GM19025 (cell line): ENCODE measurements around the gene LNX2.

ENCODE experiments used
- ATAC-seq: cut with Tn5 transposase; IDR thresholded peaks from one replicate; pipeline ENCODE4 v1.9.1; 2021; ENCODE audit warnings: mild to moderate bottlenecking, low read depth, moderate library complexity; ENCODE audit not compliant: unreplicated experiment

LNX2 gene

DNA sequence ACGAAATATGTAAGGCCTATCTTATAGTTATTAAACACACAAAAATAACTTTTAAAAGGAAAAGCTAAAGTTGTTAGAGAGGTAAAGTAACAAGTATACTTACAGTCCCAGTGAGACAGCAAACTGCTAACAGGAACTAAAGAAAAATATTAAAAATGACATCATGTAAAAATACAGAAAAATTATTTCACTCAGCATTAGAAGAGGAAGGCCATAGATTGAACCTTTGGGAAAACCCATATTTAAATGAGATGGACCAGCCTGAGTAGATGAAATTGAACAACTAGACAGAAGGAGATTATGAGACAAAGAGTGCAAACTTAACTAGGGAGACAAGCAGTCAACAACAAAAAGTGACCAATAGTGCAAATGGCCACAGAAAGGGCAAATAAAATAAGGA, 49.4 kb downstream of the LNX2 start:
- no peak for ATAC-seq

- no peak for ATAC-seq
Measured at GRCh38 chr13:27569405-27569804, 50.9 kb downstream of the LNX2 start.

DNA sequence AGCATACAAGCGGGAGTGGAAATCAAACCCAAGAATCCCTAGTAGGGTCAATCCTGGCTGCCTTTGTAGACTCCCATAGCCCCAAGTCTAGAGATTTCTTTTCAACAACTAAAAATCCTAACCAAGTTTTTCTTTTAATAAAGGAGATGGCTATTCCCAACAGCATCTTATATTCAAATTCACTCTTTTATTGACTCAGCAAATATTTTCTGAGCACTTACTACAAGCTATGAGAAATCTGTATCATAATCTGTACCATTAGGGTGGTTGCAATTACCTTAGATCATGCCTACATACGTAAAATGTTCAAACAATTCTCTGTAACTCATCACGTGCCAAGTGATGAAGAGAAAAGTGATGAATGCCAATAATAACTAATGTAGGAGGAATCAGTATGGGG, 54.5 kb downstream of the LNX2 start:
- ATAC-seq, result no peak

- ATAC-seq, result no peak
Measured at GRCh38 chr13:27562457-27562856, 57.9 kb downstream of the LNX2 start.

DNA sequence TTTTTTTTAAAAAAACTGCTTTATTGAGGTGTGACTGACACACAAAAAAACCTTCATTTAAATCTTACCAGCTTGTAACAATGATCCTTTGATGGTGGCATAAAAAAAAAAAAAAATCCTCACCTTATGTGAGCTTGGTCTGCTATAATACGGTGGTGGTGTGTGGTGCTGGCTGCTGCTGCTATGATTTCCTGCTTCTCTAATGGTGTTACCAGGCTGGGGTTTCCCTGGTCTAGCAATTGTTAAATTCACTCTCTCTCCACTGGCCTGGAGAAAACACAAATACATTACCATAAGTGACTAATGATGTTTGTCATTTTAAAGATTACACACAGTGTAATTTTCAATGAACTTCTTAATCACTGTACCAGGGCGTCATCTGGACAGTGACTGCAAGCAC, 60.6 kb downstream of the LNX2 start:
- no peak for ATAC-seq

DNA sequence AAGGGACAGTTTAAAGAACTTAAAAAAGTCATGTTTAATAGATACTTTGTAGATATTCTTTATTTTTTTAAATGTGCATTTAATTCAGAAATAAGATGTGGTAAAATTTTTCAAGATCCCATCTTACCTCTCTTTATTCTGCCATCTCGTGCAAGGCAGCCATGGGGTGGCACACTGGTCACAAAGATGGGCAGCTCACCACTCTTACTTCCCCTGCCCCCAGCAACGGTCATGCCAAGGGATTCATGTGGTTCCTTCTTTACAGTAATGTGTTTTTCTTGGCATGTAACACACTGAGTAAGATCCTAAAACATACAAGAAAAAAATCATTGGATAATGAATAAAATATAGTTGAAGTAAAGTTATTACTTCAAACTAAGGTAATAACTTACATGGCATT, 64.2 kb downstream of the LNX2 start:
- no peak for ATAC-seq

DNA sequence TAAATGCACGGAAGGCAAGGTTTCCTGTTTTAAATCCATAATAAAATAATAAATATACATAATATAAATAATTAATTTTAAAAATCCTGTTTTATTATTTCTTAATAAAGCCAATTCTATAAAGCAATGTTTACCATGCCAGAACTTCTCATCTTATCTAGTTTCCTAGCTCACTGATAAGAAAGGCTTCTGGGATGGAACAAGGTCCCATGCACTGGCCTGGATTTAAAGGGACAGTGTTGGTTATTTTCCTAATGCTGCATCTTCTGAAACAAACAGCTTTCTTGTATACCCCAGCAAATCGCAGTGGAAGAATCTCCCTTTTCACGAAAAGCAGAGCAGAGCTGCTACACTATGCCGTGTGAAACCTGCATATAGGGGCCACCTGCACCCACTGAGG, 68.8 kb downstream of the LNX2 start:
- ATAC-seq, result no peak

DNA sequence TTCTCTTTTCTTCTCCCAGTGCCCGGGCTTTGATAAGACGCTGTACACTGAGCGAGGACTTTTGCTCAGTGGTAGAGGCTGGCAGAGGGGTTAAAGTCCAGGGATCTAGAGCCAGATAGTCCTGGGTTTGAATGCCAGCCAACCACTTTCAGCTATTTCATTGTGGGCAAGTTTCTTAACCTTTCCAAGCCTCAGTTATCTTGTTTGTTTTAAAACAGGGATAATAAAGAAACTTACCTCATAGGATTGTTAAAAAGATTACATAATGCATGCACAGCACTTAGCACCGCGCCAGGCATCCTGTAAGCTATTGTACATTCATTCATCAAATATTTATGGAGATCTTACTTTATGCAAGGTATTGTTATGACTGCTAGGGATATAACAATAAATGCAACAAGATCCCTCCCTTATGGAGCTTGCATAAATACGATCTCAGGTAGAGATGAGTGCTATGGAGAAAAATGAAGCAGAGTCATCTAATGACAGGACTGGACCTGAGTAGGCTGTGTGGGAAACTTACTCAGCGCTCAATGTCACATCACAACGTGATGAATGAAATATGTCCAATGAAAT, 70.8 kb downstream of the LNX2 start:
- no peak for ATAC-seq

DNA sequence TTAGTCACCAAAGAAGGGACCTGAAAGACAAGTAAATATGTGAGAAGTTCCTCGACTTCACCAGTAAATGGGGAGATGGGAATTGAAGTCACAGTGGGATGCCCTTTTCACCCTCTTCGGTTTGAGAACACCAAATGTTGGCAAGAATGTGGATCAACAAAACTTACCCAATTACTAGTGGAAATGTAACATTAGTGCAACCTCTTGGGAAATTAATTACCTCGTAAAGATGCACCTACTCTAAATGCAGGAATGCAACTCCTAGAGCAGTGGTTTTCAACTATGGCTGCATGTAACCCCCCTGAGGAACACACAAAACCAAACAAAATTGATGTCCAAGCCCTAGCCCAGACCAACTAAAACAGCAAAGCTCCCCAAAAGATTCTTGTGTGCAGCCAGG, 78.1 kb downstream of the LNX2 start:
- no peak for ATAC-seq

- ATAC-seq, result no peak
Measured at GRCh38 chr13:27541386-27541785, 78.9 kb downstream of the LNX2 start.

DNA sequence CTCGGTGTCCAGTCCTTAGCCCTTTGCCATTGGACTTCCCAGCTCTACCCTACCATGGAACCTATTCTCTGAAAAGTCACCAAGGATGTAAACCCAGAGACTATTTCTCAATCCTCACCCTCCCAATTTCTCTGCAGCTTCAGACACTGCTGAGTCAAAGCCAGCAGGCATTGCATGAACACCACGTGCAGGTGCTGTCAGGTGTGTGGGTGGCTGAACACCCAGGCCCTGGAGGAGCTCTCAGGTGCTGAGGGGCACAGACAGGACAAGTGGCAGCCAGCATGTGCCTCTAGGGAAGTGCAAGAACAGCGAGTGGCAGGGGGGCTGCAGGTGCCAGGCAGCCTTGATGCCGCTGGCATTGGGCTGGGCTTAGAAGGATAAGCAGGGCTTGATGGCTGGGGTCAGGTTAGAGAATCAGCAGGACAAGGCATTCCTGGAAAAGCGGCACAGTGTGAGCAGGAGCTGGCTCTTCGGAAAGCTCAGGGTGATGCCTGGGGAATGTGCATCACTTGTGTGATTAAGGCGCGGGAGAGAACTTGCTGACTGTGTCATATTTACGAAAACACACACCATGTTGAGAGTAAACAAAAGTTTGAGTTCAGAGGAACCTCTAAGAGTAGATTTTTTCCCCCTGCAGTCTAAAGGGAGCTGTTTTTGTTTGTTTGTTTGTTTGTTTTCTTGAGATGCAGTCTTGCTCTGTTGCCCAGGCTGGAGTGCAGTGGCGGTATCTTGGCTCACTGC, 83.8 kb downstream of the LNX2 start:
- no peak for ATAC-seq

DNA sequence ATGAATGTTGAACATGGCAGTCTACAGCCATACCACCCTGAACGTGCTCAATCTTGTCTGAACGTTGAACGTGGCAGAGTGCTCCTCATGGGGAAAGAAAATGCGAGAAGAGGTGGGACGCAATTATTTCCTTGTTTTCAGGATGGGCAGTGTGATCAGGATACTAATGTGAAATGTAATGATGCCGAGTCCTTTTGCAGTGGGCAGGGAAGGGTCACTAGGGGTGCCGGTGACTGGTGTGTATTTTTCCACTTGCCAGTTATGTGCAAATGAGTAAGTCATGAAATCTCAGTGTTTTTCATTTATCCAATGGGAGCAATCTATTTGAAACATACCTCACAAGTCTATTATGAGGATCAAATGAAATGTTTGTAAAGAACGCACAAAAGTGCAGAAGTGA, 84.8 kb downstream of the LNX2 start:
- ATAC-seq, result no peak

DNA sequence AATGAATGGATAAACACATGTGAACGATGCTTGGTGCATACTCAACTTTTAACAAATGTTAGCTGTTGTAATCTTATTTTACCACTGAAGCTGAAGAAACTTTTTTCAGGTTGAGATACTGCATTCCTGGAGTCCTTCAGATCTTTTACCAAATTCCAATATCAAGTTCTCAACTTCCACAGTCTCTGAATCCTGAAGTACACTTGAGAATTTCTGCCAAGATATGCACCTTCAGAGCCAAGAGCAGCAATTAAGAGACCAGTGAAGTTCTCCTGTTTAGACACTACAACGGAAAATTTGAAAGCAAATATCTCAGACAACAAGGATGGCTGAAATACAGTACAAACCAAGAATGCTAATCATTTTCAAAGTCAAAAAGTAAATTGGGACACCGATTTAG, 85.3 kb downstream of the LNX2 start:
- no peak for ATAC-seq

- no peak for ATAC-seq
Measured at GRCh38 chr13:27534108-27534980, 86.0 kb downstream of the LNX2 start.

DNA sequence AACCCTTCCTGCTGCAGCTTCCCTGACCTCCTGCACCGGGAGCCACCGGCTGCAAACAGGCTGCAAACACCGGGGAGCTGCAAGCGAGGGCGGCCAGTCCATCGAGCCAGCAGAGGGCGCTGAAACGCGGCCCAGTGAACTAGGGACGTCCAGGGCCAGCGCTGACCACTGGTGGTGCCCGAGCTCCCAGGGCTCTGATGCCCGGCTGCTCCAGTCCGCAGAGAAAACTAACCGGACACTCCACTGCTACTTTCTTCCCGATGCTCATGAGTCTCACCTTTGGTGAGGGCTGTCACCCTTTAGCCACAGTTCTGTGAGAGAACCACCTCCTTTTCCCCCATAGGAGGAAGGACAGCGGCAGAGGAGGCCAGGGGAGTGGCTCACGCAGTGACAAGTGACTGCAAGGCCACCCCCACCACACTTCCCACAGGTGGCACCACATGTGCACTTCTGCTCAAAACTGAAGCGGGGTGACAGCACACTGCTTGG, 87.1 kb downstream of the LNX2 start:
- no peak for ATAC-seq

- no peak for ATAC-seq
Measured at GRCh38 chr13:27528908-27529307, 91.4 kb downstream of the LNX2 start.

DNA sequence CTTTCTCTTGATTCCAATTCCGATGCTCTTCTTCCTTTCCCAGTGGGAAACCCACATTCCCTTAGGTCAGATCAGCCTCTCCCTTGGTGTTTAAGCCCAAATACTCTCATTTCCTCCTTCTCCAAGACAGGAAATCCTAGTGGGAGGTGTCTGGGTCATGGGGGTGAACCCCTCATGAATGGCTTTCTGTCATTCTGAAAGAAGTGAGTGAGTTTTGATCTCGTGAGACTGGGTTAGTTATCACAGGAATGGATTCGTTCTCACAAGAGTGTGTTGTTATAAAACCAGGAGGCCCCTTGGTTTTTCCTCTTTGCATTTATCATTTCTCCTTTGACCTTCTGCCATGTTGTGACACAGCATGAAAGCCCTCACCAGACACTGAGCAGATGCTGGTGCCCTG, 93.8 kb downstream of the LNX2 start:
- ATAC-seq, result no peak

- no peak for ATAC-seq
Measured at GRCh38 chr13:27524981-27525975, 95.1 kb downstream of the LNX2 start.

DNA sequence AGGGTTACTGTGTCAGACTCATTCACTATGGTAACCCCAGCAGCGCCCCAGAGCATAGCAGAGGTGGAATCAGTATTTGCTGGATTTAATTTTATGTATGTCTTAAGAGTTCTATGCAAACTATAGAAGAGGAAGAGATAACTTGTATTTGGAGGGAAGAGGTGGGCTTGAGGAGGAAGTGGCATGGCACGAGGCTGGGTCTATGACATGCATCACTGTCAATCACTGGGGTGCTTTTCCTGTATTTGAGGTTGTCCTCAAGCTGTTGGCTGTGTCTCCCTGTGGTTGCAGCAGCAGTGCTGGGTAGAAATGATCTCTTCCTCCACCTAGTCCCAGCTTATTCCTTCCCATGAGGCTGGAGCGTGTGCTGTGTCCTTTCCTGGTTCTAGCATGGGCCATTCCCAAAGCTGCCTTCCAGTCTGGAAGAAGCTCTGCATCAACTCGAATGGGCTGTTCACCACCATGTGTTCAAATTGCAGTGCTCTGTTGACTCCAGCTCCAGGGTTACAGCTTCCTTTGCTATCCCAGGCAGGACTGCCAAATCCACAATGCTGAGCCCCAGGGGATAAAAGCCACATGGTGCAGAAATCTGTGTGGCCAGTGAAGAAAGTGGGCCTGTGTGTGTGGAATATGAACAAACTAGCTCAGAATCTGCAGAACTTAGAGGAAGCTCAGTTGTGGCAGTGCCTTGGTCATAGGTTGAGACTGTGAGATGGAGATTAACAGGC, 96.8 kb downstream of the LNX2 start:
- ATAC-seq, result no peak

DNA sequence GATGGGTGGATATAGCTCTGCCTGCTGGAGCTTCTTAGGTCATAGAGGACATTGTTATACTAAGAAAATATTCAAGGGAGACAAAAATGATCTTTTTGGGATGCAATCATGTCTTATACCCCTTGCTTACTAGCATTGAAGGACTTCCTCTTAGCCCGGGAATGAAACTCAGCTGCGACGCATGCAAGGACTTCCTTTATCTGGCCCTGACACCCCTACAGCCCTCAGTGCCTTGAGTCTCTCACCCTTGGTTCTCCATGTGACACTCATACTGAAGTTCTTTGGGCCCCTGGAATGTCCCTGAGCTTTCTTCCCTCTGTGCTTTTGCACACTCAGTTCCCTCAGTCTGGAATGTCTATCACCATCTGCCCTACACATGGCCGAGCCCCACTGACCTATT, 97.5 kb downstream of the LNX2 start:
- ATAC-seq, result no peak
